Measurements from ENCODE around the gene TMEM54. TPM values are rescaled to one million over a fixed set of nuclear protein-coding genes. Genes with fewer than 3 reads are reported as not detected.

TMEM54 gene
- total and polyA plus RNA-seq, 9 of the 15 experiments (the other 6 are each of a cell fraction or from before 2014, with no cell fraction given) = 1.00 to 16.2 (median 8.2) TPM

- no peak for TF ChIP-seq CUX1 (CRISPR knock-in tag; IDR thresholded peaks at IDR 0.05)
- TF ChIP-seq BRCA1 (IDR thresholded peaks at IDR 0.05) = no peak
- peak; percentile 97 for TF ChIP-seq BRCA1 (CRISPR knock-in tag; IDR thresholded peaks at IDR 0.05)
- TF ChIP-seq HMBOX1 (IDR thresholded peaks at IDR 0.05) = no peak
- TF ChIP-seq KDM2B (CRISPR knock-in tag; IDR thresholded peaks at IDR 0.05) = no peak
- TF ChIP-seq ZC3H4 (CRISPR knock-in tag; IDR thresholded peaks at IDR 0.05; ENCODE audit: borderline replicate concordance) = no peak
- TF ChIP-seq ZNF277 (CRISPR knock-in tag; IDR thresholded peaks at IDR 0.05; ENCODE audit: borderline replicate concordance) = no peak
- TF ChIP-seq MTA1 (IDR thresholded peaks at IDR 0.05; ENCODE audit: borderline replicate concordance) = no peak
- peak; percentile 67 for TF ChIP-seq HMGN3 (IDR thresholded peaks at IDR 0.05; ENCODE audit: borderline replicate concordance, extremely low read depth, insufficient read length, low read depth, low read length)
- 0 out of 2 replicates have a peak, but pooled peaks have one; percentile 50 for TF ChIP-seq SAFB (IDR thresholded peaks at IDR 0.05; ENCODE audit: borderline replicate concordance, low read depth, low read length)
- peak; percentile 87 for TF ChIP-seq CREM (IDR thresholded peaks at IDR 0.05; ENCODE audit: low read depth)
- no peak for TF ChIP-seq MCM5 (IDR thresholded peaks at IDR 0.05; ENCODE audit: low read depth)
- TF ChIP-seq ATF4 (CRISPR knock-in tag; IDR thresholded peaks at IDR 0.05) = 0 out of 2 replicates have a peak, but pooled peaks have one; percentile 61
- TF ChIP-seq MXD1 (CRISPR knock-in tag; IDR thresholded peaks at IDR 0.05; ENCODE audit: borderline replicate concordance, poor library complexity, severe bottlenecking) = peak; percentile 75
- no peak for TF ChIP-seq MTA3 (IDR thresholded peaks at IDR 0.05; ENCODE audit: borderline replicate concordance)
- TF ChIP-seq EWSR1 (IDR thresholded peaks at IDR 0.05; ENCODE audit: borderline replicate concordance, low read depth, partially characterized antibody) = no peak
- TF ChIP-seq ZNF212 (CRISPR knock-in tag; IDR thresholded peaks at IDR 0.05) = no peak
- no peak for TF ChIP-seq ZNF408 (CRISPR knock-in tag; IDR thresholded peaks at IDR 0.05; ENCODE audit: low read depth)
- TF ChIP-seq ZNF274 (IDR thresholded peaks at IDR 0.05; ENCODE audit: borderline replicate concordance, low read depth, low read length) = no peak
Observed at GRCh38 chr1:32886004-32886827, 15.0 kb downstream of the TMEM54 start, which contains the start of gene HPCA (continued).

Measured in K562 (cell line).